Naive thymus-derived CD4-positive, alpha-beta T cell (primary cell): ENCODE results near the gene ZMYND15. TPM values are rescaled to one million over a fixed set of nuclear protein-coding genes. Genes with fewer than 3 reads are reported as not detected.
A peak's percentile ranks its signal among the peaks of the same experiment; 100 is the strongest.
"Not testable (repeated sequence)": the region's sequence is repeated elsewhere in the genome, so short reads cannot be mapped to it uniquely, and the experiment has no call there.

Experiments
- ATAC-seq: fragments of 150-1000 bp; cut with Tn5 transposase; 2 replicates; pipeline ENCODE4 v1.10.0; 2021; ENCODE audit warnings: mild to moderate bottlenecking, moderate library complexity
- CTCF ChIA-PET: fragments of 350-600 bp; sonication (Branson Sonifier 250); formaldehyde crosslinking; loops from one replicate; lab custom pipeline; 2021; ENCODE audit warnings: antibody characterized with exemption; lab: Charles Lee
- POLR2A ChIA-PET: fragments of 350-600 bp; sonication (Branson Sonifier 250); formaldehyde crosslinking; loops from one replicate; lab custom pipeline; 2021; ENCODE audit warnings: antibody characterized with exemption, inconsistent platforms; lab: Charles Lee
- DNase-seq, 9 donors: peaks; one replicate each; pipeline versions ENCODE4 v3.0.0 to v3.0.0-alpha.2; 2020 to 2022; ENCODE audit warnings: mixed read lengths in 1 of 9
- H3K27ac ChIP-seq: one replicate; pipeline ENCODE4 v1.7.0; 2013; ENCODE audit warnings: mild to moderate bottlenecking, low read depth, low read length, moderate library complexity
- H3K27me3 ChIP-seq, 2 donors: one replicate each; pipeline ENCODE4 v1.7.0; 2013; ENCODE audit warnings: low read length in 2 of 2, mild to moderate bottlenecking in 2 of 2, moderate library complexity in 2 of 2; ENCODE audit not compliant: control insufficient read depth in 2 of 2, insufficient read depth in 2 of 2
- H3K36me3 ChIP-seq, 3 experiments: 1 replicate in 2 of 3; 2 replicates in 1 of 3; pipeline ENCODE4 v1.7.0; 2013; ENCODE audit warnings: low read length in 3 of 3, mild to moderate bottlenecking in 3 of 3, moderate library complexity in 1 of 3; ENCODE audit not compliant: insufficient read depth in 3 of 3, control insufficient read depth in 2 of 3
- H3K4me1 ChIP-seq, 2 donors: one replicate each; pipeline ENCODE4 v1.7.0; 2013; ENCODE audit warnings: low read length in 2 of 2, mild to moderate bottlenecking in 2 of 2, moderate library complexity in 1 of 2; ENCODE audit not compliant: control insufficient read depth in 2 of 2, insufficient read depth in 2 of 2
- H3K4me3 ChIP-seq: 2 replicates; pipeline ENCODE4 v1.7.0; 2013; ENCODE audit warnings: mild to moderate bottlenecking, low read length
- H3K9me3 ChIP-seq, 3 experiments: 1 replicate in 2 of 3; 2 replicates in 1 of 3; pipeline ENCODE4 v1.7.0; 2013; ENCODE audit warnings: low read length in 3 of 3; ENCODE audit not compliant: control insufficient read depth in 2 of 3
- H3K27ac Mint-ChIP-seq, 9 donors: one replicate each; pipeline ENCODE4 v1.8.0; 2020 to 2022; ENCODE audit warnings: mixed read lengths in 9 of 9, mild to moderate bottlenecking in 8 of 9, moderate library complexity in 5 of 9, inconsistent platforms in 2 of 9
- H3K27me3 Mint-ChIP-seq, 5 donors: one replicate each; pipeline ENCODE4 v1.8.0; 2021 to 2022; ENCODE audit warnings: mixed read lengths in 5 of 5, mild to moderate bottlenecking in 1 of 5
- H3K36me3 Mint-ChIP-seq, 5 donors: one replicate each; pipeline ENCODE4 v1.8.0; 2020 to 2022; ENCODE audit warnings: mixed read lengths in 5 of 5, mild to moderate bottlenecking in 3 of 5, inconsistent platforms in 1 of 5
- H3K4me1 Mint-ChIP-seq, 7 donors: one replicate each; pipeline ENCODE4 v1.8.0; 2020 to 2022; ENCODE audit warnings: mixed read lengths in 7 of 7, mild to moderate bottlenecking in 3 of 7, inconsistent platforms in 1 of 7
- H3K4me3 Mint-ChIP-seq, 10 donors: one replicate each; pipeline ENCODE4 v1.8.0; 2020 to 2022; ENCODE audit warnings: mild to moderate bottlenecking in 10 of 10, mixed read lengths in 10 of 10, moderate library complexity in 6 of 10, inconsistent platforms in 2 of 10
- H3K9me3 Mint-ChIP-seq, 11 donors: one replicate each; pipeline ENCODE4 v1.8.0; 2020 to 2022; ENCODE audit warnings: mixed read lengths in 11 of 11, mild to moderate bottlenecking in 4 of 11, inconsistent platforms in 1 of 11, moderate library complexity in 1 of 11
- intact Hi-C, 2 donors: fragments of 100-400 bp; cut with micrococcal nuclease; formaldehyde crosslinking; loops; one replicate each; pipeline ENCODE4 v1.15.1; 2023
- polyA plus RNA-seq, 2 donors: library from polyadenylated mRNA; unstranded; fragments of 300-500 nt; fragmentation: Illumina TruSeq; gene quantifications; one replicate each; pipeline ENCODE4 v1.2.3, GENCODE V29; 2021
- total RNA-seq, 6 experiments: library from RNA in 5 of 6; stranded (reverse) in 5 of 6; gene quantifications; 1 replicate in 5 of 6; 2 replicates in 1 of 6; pipeline ENCODE4 v1.2.3 and lab custom pipeline; 2021 to 2026

Gene ZMYND15
- total RNA-seq, result 1 to 10 TPM in 2 of 5 experiments, under 1 TPM in 2, not detected in 1; 0.22 to 5.2 (median 1.4) TPM
- polyA plus RNA-seq, result not detected
- total RNA-seq (lab: John Stamatoyannopoulos, UW), result 1.1 reads per million

- Histone ChIP-seq H3K36me3 (peaks cover 0 to 4% (median 0%) of the 10 kb centered on the region in 3 experiments), H3K27me3 (no peaks in the 10 kb centered on the region), H3K9me3 (no peaks in the 10 kb centered on the region), H3K27ac (peak within 1 kb of the TSS; percentile 49), H3K4me1 (peaks cover 12 to 15% of the 10 kb centered on the region in 2 donors), H3K4me3 (peak within 1 kb of the TSS; percentile 72)
- ATAC-seq (peak; percentile 70), DNase-seq (peak; percentile 58 to 71 (median 64))
- Mint-ChIP-seq H3K4me3 (peak within 1 kb of the TSS; percentile 85 to 95 (median 92)), H3K27me3 (peaks cover 0 to 36% (median 6%) of the 10 kb centered on the region in 5 donors), H3K4me1 (peaks cover 12 to 25% (median 18%) of the 10 kb centered on the region in 7 donors), H3K27ac (peak within 1 kb of the TSS; percentile 51 to 97 (median 92)), H3K36me3 (peaks cover 0 to 1% (median 0%) of the 10 kb centered on the region in 5 donors), H3K9me3 (no peaks in the 10 kb centered on the region)
- intact Hi-C loops, result loop anchor here (1.0 to 10.0 kb wide), 3 partner anchors 8 to 595 kb away; partner anchors contain the start of genes MED11 (in 2 of the 2), CYB5D2 (in 1 of the 2) and ZZEF1 (in 1 of the 2)
- POLR2A ChIA-PET, result interaction anchor here (0.8 to 2.7 kb wide), 5 partner anchors 14 to 51 kb away, joined by 3 to 12 read pairs (median 6); partner anchors contain the start of gene PELP1
- CTCF ChIA-PET, result no interaction called here
Observed at GRCh38 chr17:4739122-4740024, at the start of gene ZMYND15, which contains the start of gene CXCL16. Gene ZMYND15 (plus strand): TSS chr17:4739833. CDS start chr17:4740549, 716 bp downstream. Gene CXCL16 (minus strand): TSS chr17:4739928. CDS start chr17:4739339, 589 bp downstream.

- H3K4me3 Mint-ChIP-seq, H3K27ac ChIP-seq, intact Hi-C loops, DNase-seq, ATAC-seq, H3K9me3 ChIP-seq, H3K4me1 ChIP-seq, CTCF ChIA-PET, H3K27me3 ChIP-seq, H3K27ac Mint-ChIP-seq, H3K27me3 Mint-ChIP-seq, H3K4me3 ChIP-seq, H3K9me3 Mint-ChIP-seq: not testable (repeated sequence)
- peaks cover 0 to 26% (median 0%) of the 10 kb centered on the region in 3 experiments for H3K36me3 ChIP-seq
- POLR2A ChIA-PET, result interaction anchor here (1.9 kb wide), 1 partner anchor 13 kb away, joined by 4 read pairs; no protein-coding TSS in a partner anchor
- H3K4me1 Mint-ChIP-seq, result peaks cover 13 to 55% (median 46%) of the 10 kb centered on the region in 7 donors
- peaks cover 25 to 52% (median 36%) of the 10 kb centered on the region in 5 donors for H3K36me3 Mint-ChIP-seq
Observed at GRCh38 chr17:4689872-4690271, 49.8 kb upstream of the ZMYND15 start.

GRCh38 chr17:4690745-4691144 lies 48.9 kb upstream of the ZMYND15 start:
- POLR2A ChIA-PET, result interaction anchor here (1.9 kb wide), 1 partner anchor 12 kb away, joined by 4 read pairs; no protein-coding TSS in a partner anchor
- H3K9me3 Mint-ChIP-seq, result no peaks in the 10 kb centered on the region
- H3K36me3 Mint-ChIP-seq, result peaks cover 25 to 46% (median 31%) of the 10 kb centered on the region in 5 donors

GRCh38 chr17:4691686-4692085 lies 47.9 kb upstream of the ZMYND15 start:
- Histone ChIP-seq H3K9me3 (no peaks in the 10 kb centered on the region), H3K27ac (no peak overlapping the region), H3K4me3 (no peak overlapping the region), H3K27me3 (no peaks in the 10 kb centered on the region), H3K36me3 (peaks cover 0 to 26% (median 0%) of the 10 kb centered on the region in 3 experiments), H3K4me1 (peaks cover 0 to 7% of the 10 kb centered on the region in 2 donors)
- no peak overlapping the region for H3K4me3 Mint-ChIP-seq
- intact Hi-C loops, result no loop called here
- ATAC-seq (no peak), DNase-seq (no peak)
- CTCF ChIA-PET, result no interaction called here
- POLR2A ChIA-PET, result interaction anchor here (0.6 kb wide), 1 partner anchor 10 kb away, joined by 3 read pairs; no protein-coding TSS in a partner anchor
- peaks cover 19 to 48% (median 32%) of the 10 kb centered on the region in 5 donors for H3K36me3 Mint-ChIP-seq
- H3K27me3 Mint-ChIP-seq, result no peaks in the 10 kb centered on the region
- H3K4me1 Mint-ChIP-seq, result peaks cover 25 to 57% (median 48%) of the 10 kb centered on the region in 7 donors
- peak overlapping the region in 1 of 9 donors; percentile 58 for H3K27ac Mint-ChIP-seq
- no peaks in the 10 kb centered on the region for H3K9me3 Mint-ChIP-seq

More at GRCh38 chr17:4690745-4691144, 48.9 kb upstream of the ZMYND15 start:
- Histone ChIP-seq H3K4me3 (no peak overlapping the region), H3K4me1 (peaks cover 0 to 2% of the 10 kb centered on the region in 2 donors), H3K27ac (no peak overlapping the region), H3K9me3 (no peaks in the 10 kb centered on the region), H3K27me3 (no peaks in the 10 kb centered on the region), H3K36me3 (peaks cover 0 to 21% (median 0%) of the 10 kb centered on the region in 3 experiments)
- no peak for DNase-seq
- no peak for ATAC-seq
- no peaks in the 10 kb centered on the region for H3K27me3 Mint-ChIP-seq
- intact Hi-C loops, result no loop called here
- CTCF ChIA-PET, result interaction anchor here (0.6 kb wide), 1 partner anchor 357 kb away, joined by 7 read pairs; no protein-coding TSS in a partner anchor
- H3K4me3 Mint-ChIP-seq, result no peak overlapping the region
- peak overlapping the region in 1 of 9 donors; percentile 17 for H3K27ac Mint-ChIP-seq
- H3K4me1 Mint-ChIP-seq, result peaks cover 16 to 55% (median 46%) of the 10 kb centered on the region in 7 donors

GRCh38 chr17:4693416-4693815 lies 46.2 kb upstream of the ZMYND15 start:
- Mint-ChIP-seq H3K27ac (no peak overlapping the region), H3K36me3 (peaks cover 11 to 44% (median 32%) of the 10 kb centered on the region in 5 donors)
- CTCF ChIA-PET, result no interaction called here

GRCh38 chr17:4696437-4696805 lies 43.2 kb upstream of the ZMYND15 start:
- CTCF ChIA-PET, result no interaction called here
- H3K9me3 ChIP-seq, result no peaks in the 10 kb centered on the region
- H3K4me3 ChIP-seq, result peak overlapping the region; percentile 5
- POLR2A ChIA-PET, result no interaction called here
- H3K36me3 ChIP-seq, result peaks cover 0 to 8% (median 0%) of the 10 kb centered on the region in 3 experiments
- H3K27me3 ChIP-seq, result no peaks in the 10 kb centered on the region
- Mint-ChIP-seq H3K27ac (peak overlapping the region; percentile 6 to 88 (median 63)), H3K4me3 (peak overlapping the region in 8 of 10 donors; percentile 6 to 58 (median 28)), H3K4me1 (peaks cover 23 to 45% (median 38%) of the 10 kb centered on the region in 7 donors), H3K9me3 (no peaks in the 10 kb centered on the region), H3K36me3 (peaks cover 0 to 19% (median 9%) of the 10 kb centered on the region in 5 donors), H3K27me3 (no peaks in the 10 kb centered on the region)
- ATAC-seq (peak; percentile 88), DNase-seq (peak in 1 of 9 donors; percentile 28)
- intact Hi-C loops, result no loop called here
- peak overlapping the region; percentile 17 for H3K27ac ChIP-seq
- H3K4me1 ChIP-seq, result peaks cover 0 to 11% of the 10 kb centered on the region in 2 donors

More at GRCh38 chr17:4693416-4693815, 46.2 kb upstream of the ZMYND15 start:
- Mint-ChIP-seq H3K4me1 (peaks cover 24 to 58% (median 50%) of the 10 kb centered on the region in 7 donors), H3K27me3 (no peaks in the 10 kb centered on the region), H3K9me3 (no peaks in the 10 kb centered on the region), H3K4me3 (no peak overlapping the region)
- Histone ChIP-seq H3K4me1 (peaks cover 0 to 11% of the 10 kb centered on the region in 2 donors), H3K4me3 (no peak overlapping the region), H3K27ac (no peak overlapping the region), H3K9me3 (no peaks in the 10 kb centered on the region), H3K27me3 (no peaks in the 10 kb centered on the region), H3K36me3 (peaks cover 0 to 23% (median 0%) of the 10 kb centered on the region in 3 experiments)
- ATAC-seq (no peak), DNase-seq (no peak)
- intact Hi-C loops, result no loop called here
- POLR2A ChIA-PET, result no interaction called here
